GM12878 (cell line): ENCODE results near the gene NPR2.

Experiments used
- ASH2L ChIP-seq: fragments of 300-600, 200-600 bp; sonication (generic); IDR thresholded peaks from 2 replicates; pipeline ENCODE4 v1.6.1; 2017; ENCODE audit warnings: low read depth, mild to moderate bottlenecking, borderline replicate concordance
- CEBPB ChIP-seq, 2 experiments: fragments of 150-350 bp in 1 of 2; IDR thresholded peaks; 2 replicates each; pipeline ENCODE4 v1.6.1; 2012 to 2014; ENCODE audit warnings: low read depth in 2 of 2, low read length in 2 of 2, borderline replicate concordance in 1 of 2, inconsistent platforms in 1 of 2
- CHD1 ChIP-seq: IDR thresholded peaks from 2 replicates; pipeline ENCODE4 v1.6.1; 2012; ENCODE audit warnings: low read depth, low read length, improper control_type of control experiment
- CTCF ChIP-seq, 3 experiments: IDR thresholded peaks in 2 of 3; conservative IDR thresholded peaks in 1 of 3; 2 replicates each; pipeline ENCODE4 v1.5.1; 2011; ENCODE audit warnings: low read depth in 3 of 3, low read length in 3 of 3, mild to moderate bottlenecking in 3 of 3, control low read depth in 2 of 3, moderate library complexity in 2 of 3, inconsistent platforms in 1 of 3, mixed read lengths in 1 of 3; ENCODE audit not compliant: control insufficient read depth in 2 of 3, insufficient read depth in 1 of 3; ENCODE audit errors: extremely low read depth in 1 of 3
- EP300 ChIP-seq, 2 experiments: fragments of 150-350 bp in 1 of 2; IDR thresholded peaks; 2 replicates each; pipeline ENCODE4 v1.6.1; 2011 to 2012; ENCODE audit warnings: low read depth in 2 of 2, low read length in 2 of 2, borderline replicate concordance in 1 of 2, improper control_type of control experiment in 1 of 2, inconsistent platforms in 1 of 2; ENCODE audit not compliant: control insufficient read depth in 1 of 2
- EZH2 ChIP-seq: IDR thresholded peaks from 2 replicates; pipeline ENCODE4 v1.6.1; 2012; ENCODE audit warnings: low read depth, mild to moderate bottlenecking, control low read depth, inconsistent platforms, low read length, borderline replicate concordance; ENCODE audit not compliant: control insufficient read depth
- NFYB ChIP-seq: IDR thresholded peaks from 2 replicates; pipeline ENCODE4 v1.6.1; 2011; ENCODE audit warnings: low read depth, mild to moderate bottlenecking, low read length, improper control_type of control experiment, moderate library complexity; ENCODE audit not compliant: insufficient read depth
- NR2F1 ChIP-seq: fragments of 450-650 bp; conservative IDR thresholded peaks from 2 replicates; pipeline ENCODE4 v1.6.1; 2017; ENCODE audit warnings: mild to moderate bottlenecking
- POLR2A ChIP-seq: IDR thresholded peaks from 2 replicates; pipeline ENCODE4 v1.6.1; 2011; ENCODE audit warnings: low read depth, mild to moderate bottlenecking, low read length
- SRF ChIP-seq, 2 experiments: IDR thresholded peaks; 2 replicates each; pipeline ENCODE4 v1.6.1; 2011; ENCODE audit warnings: low read depth in 2 of 2, low read length in 2 of 2, mild to moderate bottlenecking in 1 of 2, moderate library complexity in 1 of 2
- ZBTB11 ChIP-seq: fragments of 450-650 bp; formaldehyde crosslinking; IDR thresholded peaks from 2 replicates; pipeline ENCODE4 v1.5.0; 2022; ENCODE audit warnings: mild to moderate bottlenecking, missing genetic modification characterization

- TF ChIP-seq ASH2L: no peak
- no peak for TF ChIP-seq CHD1
- peak in 2 of 3 experiments; percentile 6 to 24; a peak in 1 of 6 replicates for TF ChIP-seq CTCF (IDR thresholded peaks at IDR 0.05 in 2 of 3, conservative IDR thresholded peaks at IDR 0.05 in 1 of 3; ENCODE audit: control insufficient read depth in 2 of 3, extremely low read depth in 1 of 3, insufficient read depth in 1 of 3, low read depth in 3 of 3, low read length in 3 of 3)
- no peak for TF ChIP-seq EZH2
- TF ChIP-seq ZBTB11 (CRISPR knock-in tag): no peak
- TF ChIP-seq POLR2A: no peak
- no peak for TF ChIP-seq NFYB
- TF ChIP-seq CEBPB (IDR thresholded peaks at IDR 0.05; ENCODE audit: borderline replicate concordance in 1 of 2, low read depth in 2 of 2, low read length in 2 of 2): no peak
- TF ChIP-seq SRF (IDR thresholded peaks at IDR 0.05; ENCODE audit: low read depth in 2 of 2, low read length in 2 of 2): no peak
- no peak for TF ChIP-seq NR2F1
- no peak for TF ChIP-seq EP300 (IDR thresholded peaks at IDR 0.05; ENCODE audit: borderline replicate concordance in 1 of 2, control insufficient read depth in 1 of 2, low read depth in 2 of 2, low read length in 2 of 2)
Measured at GRCh38 chr9:35749515-35750255, 41.7 kb upstream of the NPR2 start.
